OCI-LY3 (cell line): ENCODE results near the gene LPCAT2.

Experiments
- CTCF ChIP-seq: fragments of 200-600, 300-600 bp; sonication (generic); IDR thresholded peaks from 2 replicates; pipeline ENCODE4 v1.5.1; 2014; ENCODE audit warnings: antibody characterized with exemption, low read length, low read depth
- EZH2phosphoT487 ChIP-seq: fragments of 200-600 bp; shearing (Covaris generic); IDR thresholded peaks from 2 replicates; pipeline ENCODE4 v1.6.1; 2018; ENCODE audit warnings: antibody characterized with exemption, mixed run types, low read depth

DNA sequence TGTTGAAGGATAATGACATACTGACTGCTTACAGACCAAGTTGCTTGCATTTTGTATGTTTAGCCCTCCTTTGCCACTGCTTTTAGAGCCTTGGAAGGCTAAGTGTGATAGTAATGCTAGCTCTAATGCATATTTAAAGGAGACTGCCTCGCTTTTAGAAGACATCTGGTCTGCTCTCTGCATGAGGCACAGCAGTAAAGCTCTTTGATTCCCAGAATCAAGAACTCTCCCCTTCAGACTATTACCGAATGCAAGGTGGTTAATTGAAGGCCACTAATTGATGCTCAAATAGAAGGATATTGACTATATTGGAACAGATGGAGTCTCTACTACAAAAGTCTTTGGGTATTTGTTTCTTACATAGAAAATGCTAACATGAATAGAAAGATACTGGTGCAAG lies 76.8 kb downstream of the LPCAT2 start:
- TF ChIP-seq CTCF = no peak
- TF ChIP-seq EZH2phosphoT487 = no peak
